Effector memory CD4-positive, alpha-beta T cell (primary cell): Measurements from ENCODE around the gene ANKRD40.
"Not testable (repeated sequence)": the region's sequence is repeated elsewhere in the genome, so short reads cannot be mapped to it uniquely, and the experiment has no call there.

Experiments used
- DNase-seq, 3 donors: peaks; one replicate each; pipeline ENCODE4 v3.0.0-alpha.2; 2020
- H3K27ac ChIP-seq: 2 replicates; pipeline ENCODE4 v1.7.0; 2013; ENCODE audit warnings: mild to moderate bottlenecking, low read length, moderate library complexity; ENCODE audit not compliant: insufficient read depth, poor library complexity, severe bottlenecking
- H3K27me3 ChIP-seq: replicated peaks from 2 replicates; pipeline ENCODE4 v1.7.0; 2013; ENCODE audit warnings: mild to moderate bottlenecking, low read length; ENCODE audit not compliant: insufficient read depth, control insufficient read depth, poor library complexity, severe bottlenecking
- H3K36me3 ChIP-seq: 2 replicates; pipeline ENCODE4 v1.7.0; 2013; ENCODE audit warnings: mild to moderate bottlenecking, low read length, moderate library complexity; ENCODE audit not compliant: control insufficient read depth, insufficient read depth
- H3K4me1 ChIP-seq: 2 replicates; pipeline ENCODE4 v1.7.0; 2013; ENCODE audit warnings: low read length, mild to moderate bottlenecking; ENCODE audit not compliant: control insufficient read depth, insufficient read depth, poor library complexity, severe bottlenecking
- H3K4me3 ChIP-seq: 2 replicates; pipeline ENCODE4 v1.7.0; 2013; ENCODE audit warnings: low read length, low read depth, mild to moderate bottlenecking; ENCODE audit not compliant: insufficient read depth, poor library complexity, severe bottlenecking
- H3K9me3 ChIP-seq: 2 replicates; pipeline ENCODE4 v1.7.0; 2013; ENCODE audit warnings: mild to moderate bottlenecking, low read length, moderate library complexity; ENCODE audit not compliant: control insufficient read depth

Gene ANKRD40

GRCh38 chr17:50710650-50711049 lies 2.9 kb upstream of the ANKRD40 start:
- no peaks in the 10 kb centered on the region for H3K27me3 ChIP-seq
- no peaks in the 10 kb centered on the region for H3K36me3 ChIP-seq
- H3K27ac ChIP-seq, result no peak overlapping the region
- H3K4me1 ChIP-seq, result peaks cover 21% of the 10 kb centered on the region
- no peak overlapping the region for H3K4me3 ChIP-seq
- DNase-seq, result no peak
- H3K9me3 ChIP-seq, result no peaks in the 10 kb centered on the region

GRCh38 chr17:50710025-50710424 lies 2.3 kb upstream of the ANKRD40 start:
- no peaks in the 10 kb centered on the region for H3K36me3 ChIP-seq
- DNase-seq, result no peak
- no peaks in the 10 kb centered on the region for H3K27me3 ChIP-seq
- no peak overlapping the region for H3K4me3 ChIP-seq
- peaks cover 21% of the 10 kb centered on the region for H3K4me1 ChIP-seq
- H3K9me3 ChIP-seq, result no peaks in the 10 kb centered on the region
- no peak overlapping the region for H3K27ac ChIP-seq

GRCh38 chr17:50709053-50709452 lies 1.3 kb upstream of the ANKRD40 start:
- not testable (repeated sequence) for H3K36me3 ChIP-seq, H3K4me3 ChIP-seq, DNase-seq, H3K27me3 ChIP-seq, H3K9me3 ChIP-seq
- Histone ChIP-seq H3K27ac (peak overlapping the region; percentile 90), H3K4me1 (peaks cover 21% of the 10 kb centered on the region)

- Histone ChIP-seq H3K27me3 (no peaks in the 10 kb centered on the region), H3K9me3 (no peaks in the 10 kb centered on the region), H3K36me3 (peaks cover 2% of the 10 kb centered on the region), H3K4me1 (peaks cover 21% of the 10 kb centered on the region), H3K27ac (peak overlapping the region; percentile 90), H3K4me3 (peak overlapping the region; percentile 60)
- DNase-seq, result no peak
Observed at GRCh38 chr17:50708050-50709000, 611 bp upstream of the ANKRD40 start.

GRCh38 chr17:50703162-50703561 lies 4.6 kb downstream of the ANKRD40 start:
- H3K27ac ChIP-seq, result peak overlapping the region; percentile 29
- H3K9me3 ChIP-seq, result no peaks in the 10 kb centered on the region
- no peak overlapping the region for H3K4me3 ChIP-seq
- H3K4me1 ChIP-seq, result peaks cover 10% of the 10 kb centered on the region
- no peak for DNase-seq
- H3K27me3 ChIP-seq, result no peaks in the 10 kb centered on the region
- peaks cover 22% of the 10 kb centered on the region for H3K36me3 ChIP-seq

- DNase-seq, result no peak
- Histone ChIP-seq H3K4me1 (no peaks in the 10 kb centered on the region), H3K36me3 (peaks cover 52% of the 10 kb centered on the region), H3K4me3 (no peak overlapping the region), H3K27me3 (no peaks in the 10 kb centered on the region), H3K9me3 (no peaks in the 10 kb centered on the region), H3K27ac (no peak overlapping the region)
Observed at GRCh38 chr17:50699410-50699809, 8.3 kb downstream of the ANKRD40 start.

GRCh38 chr17:50697663-50698272 lies 9.9 kb downstream of the ANKRD40 start:
- Histone ChIP-seq H3K27ac (peak overlapping the region; percentile 8), H3K36me3 (peaks cover 54% of the 10 kb centered on the region), H3K4me1 (no peaks in the 10 kb centered on the region), H3K9me3 (no peaks in the 10 kb centered on the region), H3K27me3 (no peaks in the 10 kb centered on the region), H3K4me3 (no peak overlapping the region)
- DNase-seq, result no peak

- Histone ChIP-seq H3K9me3 (no peaks in the 10 kb centered on the region), H3K27me3 (no peaks in the 10 kb centered on the region), H3K36me3 (peaks cover 60% of the 10 kb centered on the region), H3K4me3 (no peak overlapping the region), H3K4me1 (no peaks in the 10 kb centered on the region), H3K27ac (no peak overlapping the region)
- no peak for DNase-seq
Observed at GRCh38 chr17:50697062-50697461, 10.7 kb downstream of the ANKRD40 start.

- no peak for DNase-seq
- Histone ChIP-seq H3K27ac (no peak overlapping the region), H3K9me3 (no peaks in the 10 kb centered on the region), H3K36me3 (peaks cover 60% of the 10 kb centered on the region), H3K4me1 (no peaks in the 10 kb centered on the region), H3K27me3 (no peaks in the 10 kb centered on the region), H3K4me3 (no peak overlapping the region)
Observed at GRCh38 chr17:50696365-50696879, 11.3 kb downstream of the ANKRD40 start.
